ENCODE results near the gene PPIL6. TPM values are rescaled to one million over a fixed set of nuclear protein-coding genes. Genes with fewer than 3 reads are reported as not detected.

PPIL6 gene
- 3.9 and 6.5 TPM in 2 replicates for total RNA-seq (2022)
- percentile 54 among the genes with signal in this experiment for Bru-seq, nascent RNA
- percentile 56 among the genes with signal in this experiment for BruChase-seq, experiment 1, labeled RNA remaining after a 6-hour chase
- percentile 57 among the genes with signal in this experiment for BruChase-seq, experiment 2, labeled RNA remaining after a 2-hour chase
- long read RNA-seq, full-length matches to known transcripts: 1 of 4 reads
- long read RNA-seq, partial matches to known transcripts: 0 of 4 reads
- long read RNA-seq, other reads (novel, unspliced or antisense): 3 of 4 reads

- no peaks in the 10 kb centered on the region for H3K27me3 Mint-ChIP-seq (ENCODE audit: insufficient read depth, unreplicated experiment)
- no peaks in the 10 kb centered on the region for H3K9me3 Mint-ChIP-seq (ENCODE audit: unreplicated experiment)
- H3K4me1 Mint-ChIP-seq (ENCODE audit: insufficient read depth, unreplicated experiment): peaks cover 8% of the 10 kb centered on the region
- intact Hi-C loops (cut with micrococcal nuclease): loop anchor here (1.0 to 2.0 kb wide), 2 partner anchors 42 to 58 kb away; partner anchors contain the start of genes CD164 and ZBTB24
- ChIA-PET CTCF (interaction anchor here (0.6 to 2.9 kb wide), 11 partner anchors 10 to 599 kb away, joined by 3 to 25 read pairs (median 3); partner anchors contain the start of genes CD164 and MICAL1), POLR2A (interaction anchor here (0.6 to 9.4 kb wide), 16 partner anchors 10 to 432 kb away, joined by 3 to 93 read pairs (median 5); partner anchors contain the start of genes CD164, MICAL1 and ZBTB24)
- H3K36me3 Mint-ChIP-seq (ENCODE audit: insufficient read depth, unreplicated experiment): peaks cover 18% of the 10 kb centered on the region
- H3K4me3 Mint-ChIP-seq (ENCODE audit: unreplicated experiment): peak within 1 kb of the TSS; percentile 89
- TF ChIP-seq CTCF (IDR thresholded peaks at IDR 0.05; ENCODE audit: unreplicated experiment): no peak
- BruUV-seq (replicated peaks): no TSS peak
- peak within 1 kb of the TSS; percentile 96 for H3K27ac Mint-ChIP-seq (ENCODE audit: low read depth, unreplicated experiment)
- DNase-seq (ENCODE audit: unreplicated experiment): peak; percentile 82
Observed at GRCh38 chr6:109440331-109441068, at the start of gene PPIL6, which contains the start of gene SMPD2. PPIL6 (minus strand) TSS chr6:109440628; CDS start chr6:109440590, 38 bp downstream. SMPD2 (plus strand) TSS chr6:109440724; CDS start chr6:109441122, 398 bp downstream.

- intact Hi-C loops (cut with micrococcal nuclease): no loop called here
- Mint-ChIP-seq H3K4me1 (ENCODE audit: insufficient read depth, unreplicated experiment) (peaks cover 5% of the 10 kb centered on the region), H3K4me3 (ENCODE audit: unreplicated experiment) (no peak overlapping the region), H3K27ac (ENCODE audit: low read depth, unreplicated experiment) (no peak overlapping the region), H3K9me3 (ENCODE audit: unreplicated experiment) (no peaks in the 10 kb centered on the region), H3K27me3 (ENCODE audit: insufficient read depth, unreplicated experiment) (no peaks in the 10 kb centered on the region), H3K36me3 (ENCODE audit: insufficient read depth, unreplicated experiment) (no peaks in the 10 kb centered on the region)
- no peak for TF ChIP-seq CTCF (IDR thresholded peaks at IDR 0.05; ENCODE audit: unreplicated experiment)
- ChIA-PET CTCF (no interaction called here), POLR2A (no interaction called here)
- no TSS peak for BruUV-seq (replicated peaks)
- no peak for DNase-seq (ENCODE audit: unreplicated experiment)
Observed at GRCh38 chr6:109488001-109488400, 47.6 kb upstream of the PPIL6 start.

GRCh38 chr6:109486068-109486467, 45.6 kb upstream of the PPIL6 start:
- BruUV-seq (replicated peaks): no TSS peak
- H3K4me1 Mint-ChIP-seq (ENCODE audit: insufficient read depth, unreplicated experiment): peaks cover 5% of the 10 kb centered on the region
- no peak overlapping the region for H3K4me3 Mint-ChIP-seq (ENCODE audit: unreplicated experiment)
- H3K36me3 Mint-ChIP-seq (ENCODE audit: insufficient read depth, unreplicated experiment): peaks cover 18% of the 10 kb centered on the region
- DNase-seq (ENCODE audit: unreplicated experiment): peak; percentile 49
- H3K27me3 Mint-ChIP-seq (ENCODE audit: insufficient read depth, unreplicated experiment): no peaks in the 10 kb centered on the region
- no peak overlapping the region for H3K27ac Mint-ChIP-seq (ENCODE audit: low read depth, unreplicated experiment)
- ChIA-PET POLR2A (no interaction called here), CTCF (interaction anchor here (0.5 to 1.2 kb wide), 3 partner anchors 9 to 627 kb away, joined by 3 read pairs; no protein-coding TSS in a partner anchor)
- H3K9me3 Mint-ChIP-seq (ENCODE audit: unreplicated experiment): no peaks in the 10 kb centered on the region
- intact Hi-C loops (cut with micrococcal nuclease): no loop called here
- TF ChIP-seq CTCF (IDR thresholded peaks at IDR 0.05; ENCODE audit: unreplicated experiment): no peak

Data from MCF 10A (cell line).